OCI-LY3 (cell line): ENCODE results near the gene ARL6IP1.
"Not testable (repeated sequence)": the region's sequence is repeated elsewhere in the genome, so short reads cannot be mapped to it uniquely, and the experiment has no call there.

Source experiments
- H2AFZ ChIP-seq: fragments of 200-600, 300-600 bp; shearing (Covaris generic); 2 replicates; pipeline ENCODE4 v1.6.0; 2014; ENCODE audit warnings: antibody characterized with exemption, low read depth, low read length
- H3K27ac ChIP-seq: fragments of 200-600, 300-600 bp; sonication (generic); 2 replicates; pipeline ENCODE4 v1.5.1; 2014; ENCODE audit warnings: mild to moderate bottlenecking, low read length, moderate library complexity, mixed read lengths
- H3K27me3 ChIP-seq: fragments of 200-600, 300-600 bp; sonication (generic); 2 replicates; pipeline ENCODE4 v1.6.1; 2014; ENCODE audit warnings: low read depth, low read length, mixed read lengths
- H3K36me3 ChIP-seq: fragments of 200-600, 300-600 bp; sonication (generic); replicated peaks from 2 replicates; pipeline ENCODE3; 2014; ENCODE audit warnings: low read depth, low read length, mixed read lengths
- H3K4me1 ChIP-seq: fragments of 300-600, 200-600 bp; sonication (generic); 2 replicates; pipeline ENCODE4 v1.6.1; 2014; ENCODE audit warnings: low read length, mixed read lengths
- H3K4me2 ChIP-seq: fragments of 200-600, 300-600 bp; sonication (generic); 2 replicates; pipeline ENCODE4 v1.6.1; 2014; ENCODE audit warnings: low read length, mixed read lengths
- H3K4me3 ChIP-seq: fragments of 300-600, 200-600 bp; sonication (generic); 2 replicates; pipeline ENCODE4 v1.5.1; 2014; ENCODE audit warnings: antibody characterized with exemption, mild to moderate bottlenecking, low read length, moderate library complexity
- H3K79me2 ChIP-seq: fragments of 300-600, 200-600 bp; shearing (Covaris generic); 2 replicates; pipeline ENCODE4 v1.6.1; 2014; ENCODE audit warnings: mild to moderate bottlenecking, low read length, mixed read lengths
- H3K9ac ChIP-seq: fragments of 300-600, 200-600 bp; shearing (Covaris generic); 2 replicates; pipeline ENCODE4 v1.6.0; 2014; ENCODE audit warnings: mild to moderate bottlenecking, low read length, moderate library complexity
- H3K9me3 ChIP-seq: fragments of 200-600, 300-600 bp; shearing (Covaris generic); 2 replicates; pipeline ENCODE4 v1.6.1; 2014; ENCODE audit warnings: low read length, mixed read lengths; ENCODE audit not compliant: insufficient read depth
- H4K20me1 ChIP-seq: fragments of 200-600, 300-600 bp; sonication (generic); 2 replicates; pipeline ENCODE4 v1.6.1; 2016; ENCODE audit warnings: low read length, mixed read lengths; ENCODE audit not compliant: insufficient read depth
- EZH2phosphoT487 ChIP-seq: fragments of 200-600 bp; shearing (Covaris generic); IDR thresholded peaks from 2 replicates; pipeline ENCODE4 v1.6.1; 2018; ENCODE audit warnings: antibody characterized with exemption, mixed run types, low read depth
- TF ChIP-seq, protein P1 (sequence below): fragments of 200-600, 300-600 bp; sonication (generic); IDR thresholded peaks from 2 replicates; pipeline ENCODE4 v1.5.1; 2014; ENCODE audit warnings: antibody characterized with exemption, low read length, low read depth

ARL6IP1 gene

DNA sequence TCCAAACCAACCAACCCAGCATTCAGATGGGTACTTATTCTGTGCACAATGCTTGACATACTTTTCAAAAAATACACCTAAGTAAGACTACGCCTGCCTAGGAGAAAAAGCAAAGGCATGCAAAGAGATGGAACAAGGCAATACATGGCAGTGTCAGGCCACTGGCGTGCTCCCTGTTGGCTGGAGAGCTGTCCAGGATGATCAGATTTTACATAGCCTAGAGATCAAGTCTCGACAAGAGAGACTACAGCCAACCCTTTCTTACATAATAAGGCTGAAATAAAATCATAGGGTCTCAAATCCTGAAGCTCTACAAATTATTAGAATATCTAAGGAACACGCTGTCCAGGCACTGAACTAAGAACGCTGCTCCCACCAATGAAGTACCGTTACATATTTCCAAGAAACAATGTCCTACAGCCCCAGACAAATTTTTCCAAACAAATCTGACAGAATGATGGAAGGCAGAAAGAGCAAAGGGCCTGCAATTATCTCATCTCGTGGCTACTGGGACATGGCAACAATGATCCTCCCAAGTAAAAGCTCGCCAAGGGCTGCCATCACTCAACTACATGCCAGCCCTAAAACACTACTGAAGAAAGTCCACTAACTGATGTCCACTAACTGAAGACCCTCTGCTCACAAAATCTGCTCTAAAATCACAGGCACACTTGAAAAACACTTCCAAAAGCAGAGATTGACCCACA lies 16.3 kb downstream of the ARL6IP1 start:
- no peak overlapping the region for H3K9ac ChIP-seq

DNA sequence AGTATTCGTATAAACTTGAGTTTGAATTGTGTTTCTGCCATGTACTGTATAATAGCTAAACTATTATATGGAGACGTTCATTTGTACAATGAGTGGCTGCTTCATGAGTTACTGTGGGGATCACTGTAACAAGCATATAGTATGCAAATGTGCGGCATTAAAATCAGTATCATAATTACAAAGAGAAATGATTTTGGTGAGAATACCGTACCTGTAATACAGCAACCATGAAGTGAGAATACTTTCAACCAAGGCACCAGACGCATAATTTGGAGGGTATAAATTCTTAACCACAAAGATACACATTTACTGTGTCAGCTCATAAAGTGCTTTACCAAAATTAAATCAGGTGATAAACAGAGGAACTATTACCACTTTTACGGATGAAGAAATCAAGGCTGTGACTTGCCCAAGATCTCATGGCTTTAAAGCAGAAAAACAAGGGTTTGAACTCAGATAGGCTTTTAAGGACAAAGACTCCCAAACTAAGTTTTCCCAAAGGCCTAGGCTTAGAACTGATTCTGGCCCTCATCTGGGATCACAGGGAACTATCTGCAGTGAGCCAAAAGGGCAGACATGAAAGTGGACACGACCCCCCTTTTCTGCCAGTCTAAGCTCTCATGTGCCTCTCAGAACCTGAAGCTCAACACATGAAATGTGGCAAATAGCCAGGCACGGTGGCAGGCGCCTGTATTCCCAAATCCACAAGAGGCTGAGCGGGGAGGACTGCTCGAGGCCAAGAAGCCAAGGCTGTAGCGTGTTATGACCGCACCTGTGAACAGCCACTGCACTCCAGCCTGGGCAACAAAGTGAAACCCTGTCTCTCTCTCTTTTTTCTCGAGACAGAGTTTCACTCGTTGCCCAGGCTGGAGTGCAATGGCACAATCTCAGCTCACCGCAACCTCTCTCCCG lies 17.7 kb downstream of the ARL6IP1 start:
- Histone ChIP-seq H3K79me2 (peaks cover 61% of the 10 kb centered on the region), H3K27me3 (no peaks in the 10 kb centered on the region), H3K4me3 (no peak overlapping the region), H3K4me1 (peaks cover 58% of the 10 kb centered on the region), H3K9ac (no peak overlapping the region), H4K20me1 (peaks cover 63% of the 10 kb centered on the region), H3K27ac (peak overlapping the region; percentile 77), H3K9me3 (no peaks in the 10 kb centered on the region), H2AFZ (no peak overlapping the region), H3K4me2 (peak overlapping the region; percentile 29), H3K36me3 (peaks cover 56% of the 10 kb centered on the region)
- TF ChIP-seq, protein P1, sequence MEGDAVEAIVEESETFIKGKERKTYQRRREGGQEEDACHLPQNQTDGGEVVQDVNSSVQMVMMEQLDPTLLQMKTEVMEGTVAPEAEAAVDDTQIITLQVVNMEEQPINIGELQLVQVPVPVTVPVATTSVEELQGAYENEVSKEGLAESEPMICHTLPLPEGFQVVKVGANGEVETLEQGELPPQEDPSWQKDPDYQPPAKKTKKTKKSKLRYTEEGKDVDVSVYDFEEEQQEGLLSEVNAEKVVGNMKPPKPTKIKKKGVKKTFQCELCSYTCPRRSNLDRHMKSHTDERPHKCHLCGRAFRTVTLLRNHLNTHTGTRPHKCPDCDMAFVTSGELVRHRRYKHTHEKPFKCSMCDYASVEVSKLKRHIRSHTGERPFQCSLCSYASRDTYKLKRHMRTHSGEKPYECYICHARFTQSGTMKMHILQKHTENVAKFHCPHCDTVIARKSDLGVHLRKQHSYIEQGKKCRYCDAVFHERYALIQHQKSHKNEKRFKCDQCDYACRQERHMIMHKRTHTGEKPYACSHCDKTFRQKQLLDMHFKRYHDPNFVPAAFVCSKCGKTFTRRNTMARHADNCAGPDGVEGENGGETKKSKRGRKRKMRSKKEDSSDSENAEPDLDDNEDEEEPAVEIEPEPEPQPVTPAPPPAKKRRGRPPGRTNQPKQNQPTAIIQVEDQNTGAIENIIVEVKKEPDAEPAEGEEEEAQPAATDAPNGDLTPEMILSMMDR: no peak
- no peak for TF ChIP-seq EZH2phosphoT487

More for the DNA sequence above, 16.3 kb downstream of the ARL6IP1 start:
- no peaks in the 10 kb centered on the region for H3K27me3 ChIP-seq
- H3K79me2 ChIP-seq: peaks cover 75% of the 10 kb centered on the region
- no peak overlapping the region for H2AFZ ChIP-seq
- H3K4me3 ChIP-seq: no peak overlapping the region
- H3K27ac ChIP-seq: peak overlapping the region; percentile 20; the same call in 1 of the 2 replicates
- H3K9me3 ChIP-seq: no peaks in the 10 kb centered on the region
- peaks cover 61% of the 10 kb centered on the region for H3K4me1 ChIP-seq
- peaks cover 73% of the 10 kb centered on the region for H4K20me1 ChIP-seq
- TF ChIP-seq, protein P1: no peak
- TF ChIP-seq EZH2phosphoT487: no peak
- H3K4me2 ChIP-seq: peak overlapping the region; percentile 91
- peaks cover 67% of the 10 kb centered on the region for H3K36me3 ChIP-seq

DNA sequence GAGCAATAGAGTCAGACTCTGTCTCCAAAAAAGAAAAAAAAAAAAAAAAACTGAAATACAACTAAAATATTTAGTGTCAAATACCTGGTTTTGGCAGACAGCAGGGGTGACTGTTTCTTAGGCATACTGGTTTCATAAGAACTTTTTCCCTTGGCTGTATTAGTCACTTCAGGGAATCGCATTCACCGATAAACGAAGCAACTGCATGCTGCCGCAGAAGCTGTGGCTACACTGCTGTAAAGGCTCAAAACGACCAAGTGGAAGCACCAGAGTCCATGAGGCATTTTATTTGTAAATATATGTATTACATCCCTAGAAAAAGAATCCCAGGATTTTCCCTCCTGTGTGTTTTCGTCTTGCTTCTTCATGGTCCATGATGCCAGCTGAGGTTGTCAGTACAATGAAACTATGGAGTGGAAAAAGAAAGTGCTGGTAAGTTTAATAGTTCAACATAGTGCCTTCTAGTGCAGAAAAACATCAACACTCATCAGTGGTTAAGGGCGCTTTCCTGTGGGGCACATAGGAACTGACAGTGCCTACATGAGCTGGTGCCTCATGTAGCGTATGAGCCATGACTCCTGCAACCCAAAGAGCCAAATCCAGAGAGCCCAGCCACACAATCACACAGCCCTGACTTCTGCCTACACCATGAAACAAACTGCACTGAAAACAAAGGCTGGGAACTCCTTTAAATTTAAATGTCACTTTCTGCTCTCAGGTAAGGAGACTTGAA lies 18.5 kb downstream of the ARL6IP1 start:
- Histone ChIP-seq H4K20me1 (peaks cover 54% of the 10 kb centered on the region), H3K79me2 (peaks cover 53% of the 10 kb centered on the region)

DNA sequence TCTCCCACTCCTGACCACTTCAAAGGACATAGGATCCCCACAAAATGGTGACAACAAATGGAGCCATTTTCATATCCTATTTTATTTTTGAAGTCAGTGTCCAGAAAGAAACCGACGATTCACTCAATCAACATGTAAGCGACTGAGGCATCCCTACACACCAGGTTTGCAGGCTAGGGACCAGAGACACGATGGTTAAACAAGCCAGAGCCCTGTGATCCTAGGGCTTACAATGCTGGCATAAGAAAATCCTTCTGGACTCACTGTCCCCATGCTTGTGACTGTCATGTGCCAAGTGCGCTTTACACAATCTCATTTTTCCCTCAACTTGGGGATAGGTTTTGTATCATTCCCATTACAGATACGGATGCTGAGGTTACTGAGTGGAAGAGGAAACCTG lies 20.1 kb downstream of the ARL6IP1 start:
- peaks cover 37% of the 10 kb centered on the region for H3K79me2 ChIP-seq
- H4K20me1 ChIP-seq: peaks cover 38% of the 10 kb centered on the region
- H3K36me3 ChIP-seq: peaks cover 37% of the 10 kb centered on the region
- not testable (repeated sequence) for H3K4me2 ChIP-seq, H3K9me3 ChIP-seq, H3K27me3 ChIP-seq, H2AFZ ChIP-seq, H3K4me3 ChIP-seq, H3K27ac ChIP-seq, H3K9ac ChIP-seq
- peaks cover 33% of the 10 kb centered on the region for H3K4me1 ChIP-seq

More for the DNA sequence above, 18.5 kb downstream of the ARL6IP1 start:
- Histone ChIP-seq H3K4me2 (no peak overlapping the region; the same call in 1 of the 2 replicates), H3K36me3 (peaks cover 49% of the 10 kb centered on the region), H3K4me3 (no peak overlapping the region), H3K4me1 (peaks cover 50% of the 10 kb centered on the region), H3K9me3 (no peaks in the 10 kb centered on the region), H3K27me3 (no peaks in the 10 kb centered on the region), H3K27ac (peak overlapping the region; percentile 77), H3K9ac (no peak overlapping the region), H2AFZ (no peak overlapping the region)
- no peak for TF ChIP-seq EZH2phosphoT487
- TF ChIP-seq, protein P1: no peak

DNA sequence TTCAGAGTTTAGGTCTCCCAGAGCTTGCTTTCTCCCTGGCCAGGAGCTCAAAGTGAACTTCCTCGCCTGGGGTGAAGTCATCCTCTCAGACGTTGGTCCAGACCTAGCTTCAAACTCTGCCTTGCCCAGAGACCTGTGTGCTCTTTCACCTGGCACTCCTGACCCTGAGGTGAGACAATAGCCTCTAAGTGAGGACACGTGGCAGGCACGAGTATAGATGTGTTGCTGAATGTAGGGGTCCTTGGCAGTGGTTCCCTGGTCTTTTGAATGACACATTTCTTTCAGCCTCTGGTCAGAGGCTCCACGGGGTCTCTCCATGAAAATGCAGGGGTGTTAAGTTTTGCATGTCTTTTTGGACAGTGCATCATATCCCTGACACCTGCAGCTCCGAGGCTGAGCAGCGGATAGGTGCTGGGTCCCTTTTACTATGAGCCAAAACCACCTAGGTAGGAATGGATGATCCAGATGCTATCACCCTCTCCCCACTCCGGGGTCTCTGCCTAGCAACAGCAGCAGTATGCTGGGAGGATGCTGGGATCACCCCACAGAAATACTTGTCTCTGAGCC lies 20.8 kb downstream of the ARL6IP1 start:
- not testable (repeated sequence) for H3K9me3 ChIP-seq, H2AFZ ChIP-seq, H3K4me3 ChIP-seq, H3K27ac ChIP-seq, H3K27me3 ChIP-seq, H3K4me2 ChIP-seq, H3K9ac ChIP-seq
- Histone ChIP-seq H4K20me1 (peaks cover 31% of the 10 kb centered on the region), H3K4me1 (peaks cover 27% of the 10 kb centered on the region), H3K79me2 (peaks cover 30% of the 10 kb centered on the region), H3K36me3 (peaks cover 30% of the 10 kb centered on the region)

DNA sequence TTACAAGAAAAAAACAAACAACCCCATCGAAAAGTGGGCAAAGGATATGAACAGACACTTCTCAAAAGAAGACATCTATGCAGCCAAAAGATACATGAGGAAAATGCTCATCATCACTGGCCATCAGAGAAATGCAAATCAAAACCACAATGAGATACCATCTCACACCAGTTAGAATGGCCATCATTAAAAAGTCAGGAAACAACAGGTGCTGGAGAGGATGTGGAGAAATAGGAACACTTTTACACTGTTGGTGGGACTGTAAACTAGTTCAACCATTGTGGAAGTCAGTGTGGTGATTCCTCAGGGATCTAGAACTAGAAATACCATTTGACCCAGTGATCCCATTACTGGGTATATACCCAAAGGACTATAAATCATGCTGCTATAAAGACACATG lies 23.7 kb downstream of the ARL6IP1 start:
- H4K20me1 ChIP-seq, H3K27me3 ChIP-seq, H3K36me3 ChIP-seq, H3K27ac ChIP-seq, H3K4me3 ChIP-seq, H3K4me2 ChIP-seq, H3K9me3 ChIP-seq, H3K9ac ChIP-seq, H3K4me1 ChIP-seq, H3K79me2 ChIP-seq, H2AFZ ChIP-seq: not testable (repeated sequence)
